K562 (cell line): Measurements from ENCODE around the gene GEMIN5. TPM values are rescaled to one million over a fixed set of nuclear protein-coding genes. Genes with fewer than 3 reads are reported as not detected.

ENCODE experiments used
- ATAC-seq: fragments of 200-7000 bp; cut with Tn5 transposase; 3 replicates; pipeline ENCODE4 v1.9.1; 2020; ENCODE audit warnings: moderate library complexity
- BruUV-seq: library from RNA; stranded (reverse); fragments of 400-500 nt; replicated peaks from 2 replicates; lab custom pipeline; 2021; lab: Mats Ljungman, UMichigan
- CTCF ChIA-PET: fragments of 300-600 bp; formaldehyde crosslinking; extraction: SDS; loops from one replicate; lab custom pipeline; 2021; ENCODE audit warnings: low intra/inter-chr PET ratio; lab: Yijun Ruan, JAX
- POLR2A ChIA-PET: fragments of 300-600, 350-650 bp; sonication (Branson Sonifier 250); formaldehyde crosslinking; extraction: SDS; loops from one replicate; lab custom pipeline; 2021; ENCODE audit warnings: antibody characterized with exemption, inconsistent platforms; lab: Yijun Ruan, JAX
- DNase-seq, 4 experiments: peaks; one replicate each; pipeline versions ENCODE4 v3.0.0 to v3.0.0-alpha.2; 2011 to 2018; ENCODE audit warnings: low spot score in 3 of 4, mixed read lengths in 3 of 4; ENCODE audit errors: extremely low read depth in 1 of 4
- FAIRE-seq: peaks from 2 replicates; lab custom pipeline; 2011; peaks lifted over from hg19 to GRCh38; lab: Jason Lieb, UNC
- H2AFZ ChIP-seq: 2 replicates; pipeline ENCODE4 v1.6.0; 2011; ENCODE audit warnings: low read depth, low read length, control low read depth, inconsistent platforms
- H3K27ac ChIP-seq: fragments of 200-600 bp; 3 replicates; pipeline ENCODE4 v1.8.0; 2011; ENCODE audit warnings: low read depth, mild to moderate bottlenecking, control low read depth, inconsistent platforms, low read length, moderate library complexity, mixed read lengths; ENCODE audit errors: extremely low read depth
- H3K27me3 ChIP-seq, 2 experiments: fragments of 300-600 bp in 1 of 2; 2 replicates in 1 of 2; 3 replicates in 1 of 2; pipeline versions ENCODE4 v1.6.0 to v1.8.0; 2011; ENCODE audit warnings: inconsistent platforms in 2 of 2, low read length in 2 of 2, mild to moderate bottlenecking in 1 of 2, mixed read lengths in 1 of 2, moderate library complexity in 1 of 2; ENCODE audit not compliant: control insufficient read depth in 2 of 2, insufficient read depth in 2 of 2
- H3K36me3 ChIP-seq: fragments of 300-600 bp; 3 replicates; pipeline ENCODE4 v1.8.0; 2011; ENCODE audit warnings: mild to moderate bottlenecking, low read length, inconsistent platforms; ENCODE audit not compliant: control insufficient read depth, insufficient read depth
- H3K4me1 ChIP-seq, 2 experiments: fragments of 200-600 bp in 1 of 2; replicated peaks in 1 of 2; 2 replicates in 1 of 2; 3 replicates in 1 of 2; pipeline versions ENCODE4 v1.5.1 to v1.8.0; 2011; ENCODE audit warnings: inconsistent platforms in 2 of 2, low read length in 2 of 2, mild to moderate bottlenecking in 1 of 2, mixed read lengths in 1 of 2, moderate library complexity in 1 of 2; ENCODE audit not compliant: control insufficient read depth in 2 of 2, insufficient read depth in 2 of 2
- H3K4me2 ChIP-seq: 2 replicates; pipeline ENCODE4 v1.6.1; 2011; ENCODE audit warnings: low read length, control low read depth, inconsistent platforms, mixed read lengths; ENCODE audit not compliant: insufficient read depth
- H3K4me3 ChIP-seq: fragments of 200-600 bp; sonication (generic), shearing (Covaris generic); 2 replicates; pipeline ENCODE4 v1.5.1; 2016; ENCODE audit warnings: control low read depth, inconsistent platforms
- H3K79me2 ChIP-seq: fragments of 200-600 bp; 3 replicates; pipeline ENCODE4 v1.8.0; 2011; ENCODE audit warnings: low read length, inconsistent platforms; ENCODE audit not compliant: control insufficient read depth, insufficient read depth
- H3K9ac ChIP-seq, 2 experiments: 2 replicates each; pipeline versions ENCODE4 v1.6.0 to v1.6.1; 2011; ENCODE audit warnings: low read depth in 2 of 2, low read length in 2 of 2, control low read depth in 1 of 2, inconsistent platforms in 1 of 2, mild to moderate bottlenecking in 1 of 2, mixed read lengths in 1 of 2; ENCODE audit not compliant: insufficient read depth in 1 of 2
- H3K9me1 ChIP-seq: one replicate; pipeline ENCODE4 v1.6.0; 2011; ENCODE audit warnings: inconsistent platforms, mild to moderate bottlenecking, low read length, moderate library complexity; ENCODE audit not compliant: control insufficient read depth, insufficient read depth
- H3K9me3 ChIP-seq: replicated peaks from 2 replicates; pipeline ENCODE4 v1.5.1; 2011; ENCODE audit warnings: low read depth, low read length, inconsistent platforms; ENCODE audit not compliant: control insufficient read depth, insufficient read depth
- H4K20me1 ChIP-seq: replicated peaks from 2 replicates; pipeline ENCODE4 v1.6.1; 2011; ENCODE audit warnings: low read length, inconsistent platforms, mixed read lengths; ENCODE audit not compliant: control insufficient read depth, insufficient read depth
- BHLHE40 ChIP-seq: IDR thresholded peaks from 2 replicates; pipeline ENCODE4 v1.6.1; 2011; ENCODE audit warnings: low read length, improper control_type of control experiment
- CXXC5 ChIP-seq: fragments of 250-450 bp; sonication (Bioruptor Pico); IDR thresholded peaks from 2 replicates; pipeline ENCODE4 v1.8.0; 2022; ENCODE audit warnings: inconsistent platforms, mild to moderate bottlenecking, moderate library complexity
- IRF2 ChIP-seq: sonication (generic); formaldehyde crosslinking; IDR thresholded peaks from 2 replicates; pipeline ENCODE4 v1.8.1; 2022; ENCODE audit warnings: mild to moderate bottlenecking, missing genetic modification reagents
- KDM4B ChIP-seq, 2 experiments: fragments of 450-650 bp in 1 of 2; sonication (generic) in 1 of 2; IDR thresholded peaks; 2 replicates each; pipeline ENCODE4 v1.6.1; 2016 to 2017; ENCODE audit warnings: borderline replicate concordance in 2 of 2, antibody characterized with exemption in 1 of 2, low read depth in 1 of 2, mild to moderate bottlenecking in 1 of 2
- STAG1 ChIP-seq: sonication (generic); formaldehyde crosslinking; IDR thresholded peaks from 2 replicates; pipeline ENCODE4 v1.5.0; 2020; ENCODE audit warnings: missing genetic modification reagents, borderline replicate concordance
- STAT5A ChIP-seq: IDR thresholded peaks from 2 replicates; pipeline ENCODE4 v1.6.1; 2012; ENCODE audit warnings: low read length, inconsistent platforms, borderline replicate concordance
- U2AF2 ChIP-seq: fragments of 200-400 bp; formaldehyde crosslinking; optimal IDR thresholded peaks from 2 replicates; pipeline ENCODE3; 2017; ENCODE audit warnings: low read depth, mild to moderate bottlenecking, low read length
- ZNF282 ChIP-seq: sonication (generic); formaldehyde crosslinking; IDR thresholded peaks from 2 replicates; pipeline ENCODE4 v1.8.1; 2023; ENCODE audit warnings: missing genetic modification reagents
- WGBS: fragments of 100-300 bp; shearing (Covaris generic); methylation state at CpG from one replicate; pipeline ENCODE4 v1.1.6; 2016; ENCODE audit warnings: low coverage, mixed read lengths; ENCODE audit not compliant: insufficient coverage; ENCODE audit errors: missing lambda C conversion rate; 5-methylcytosine and 5-hydroxymethylcytosine counted together
- in situ Hi-C: fragments of 300-500 bp; cut with MboI; formaldehyde crosslinking; loops from 4 replicates; pipeline ENCODE4 v1.15.0; 2018; ENCODE audit warnings: inconsistent platforms, mixed read lengths
- intact Hi-C: fragments of 100-400 bp; cut with micrococcal nuclease; formaldehyde crosslinking; loops from 2 replicates; pipeline ENCODE4 v1.14.2; 2022
- polyA plus RNA-seq, 8 experiments: library from polyadenylated mRNA; depleted of rRNA in 4 of 8; stranded (reverse) in 5 of 8; unstranded in 3 of 8; fragments of >200 nt; fragmentation: Nextera tagmentation in 2 of 8; fragmentation: Illumina TruSeq in 1 of 8; extraction: Ambion mirVana in 2 of 8; extraction: Trizol in 1 of 8; gene quantifications; 2 replicates each; pipeline versions ENCODE4 v1.2.1 to v1.2.3, GENCODE V29; 2011 to 2014; ENCODE audit warnings: inconsistent platforms in 1 of 8, missing spikeins in 1 of 8
- total RNA-seq, 7 experiments: library from RNA; depleted of rRNA in 6 of 7; stranded (reverse); fragments of >200 nt in 6 of 7; fragmentation: Illumina TruSeq in 2 of 7; extraction: Trizol in 2 of 7; gene quantifications; 2 replicates each; pipeline versions ENCODE4 v1.2.1 to v1.2.3, GENCODE V29; 2011 to 2021; ENCODE audit warnings: low replicate concordance in 1 of 7
- TF ChIP-seq, protein P1 (sequence below): IDR thresholded peaks from 2 replicates; pipeline ENCODE4 v1.6.1; 2014; ENCODE audit warnings: antibody characterized with exemption
- TF ChIP-seq, protein P2 (sequence below): IDR thresholded peaks from 2 replicates; pipeline ENCODE4 v1.6.1; 2011; ENCODE audit warnings: borderline replicate concordance, low read depth, mild to moderate bottlenecking, moderate library complexity, low read length; ENCODE audit not compliant: insufficient read depth, poor library complexity, severe bottlenecking

Gene GEMIN5
- total and polyA plus RNA-seq, 9 of the 15 experiments (the other 6 are each of a cell fraction or from before 2014, with no cell fraction given): 10.3 to 48.2 (median 34.7) TPM

DNA sequence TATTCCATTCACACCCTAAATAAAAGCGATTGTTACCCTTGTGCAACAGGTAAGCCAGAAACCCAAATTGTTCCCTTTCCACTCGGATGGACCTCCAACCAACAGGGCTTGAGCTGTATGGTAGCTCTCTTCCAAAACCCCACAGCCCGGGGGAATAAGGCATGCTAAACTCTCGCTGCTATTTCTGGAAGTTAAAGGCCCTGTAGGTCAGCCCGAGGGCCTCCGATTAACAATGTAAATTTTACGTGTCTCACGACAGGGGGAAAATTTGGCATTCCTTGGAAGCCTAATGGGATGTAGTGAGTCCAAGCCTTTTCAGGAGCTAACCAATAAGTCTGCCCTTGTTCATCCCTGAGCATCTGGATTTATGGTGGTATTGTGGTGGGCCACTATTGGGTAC is 53.6 kb downstream of the GEMIN5 start (continued):
- TF ChIP-seq IRF2 (CRISPR knock-in tag): no peak
- no peak for TF ChIP-seq STAT5A
- no peak for TF ChIP-seq CXXC5 (CRISPR knock-in tag)
- no peak for TF ChIP-seq STAG1 (CRISPR knock-in tag)
- TF ChIP-seq, protein P1, sequence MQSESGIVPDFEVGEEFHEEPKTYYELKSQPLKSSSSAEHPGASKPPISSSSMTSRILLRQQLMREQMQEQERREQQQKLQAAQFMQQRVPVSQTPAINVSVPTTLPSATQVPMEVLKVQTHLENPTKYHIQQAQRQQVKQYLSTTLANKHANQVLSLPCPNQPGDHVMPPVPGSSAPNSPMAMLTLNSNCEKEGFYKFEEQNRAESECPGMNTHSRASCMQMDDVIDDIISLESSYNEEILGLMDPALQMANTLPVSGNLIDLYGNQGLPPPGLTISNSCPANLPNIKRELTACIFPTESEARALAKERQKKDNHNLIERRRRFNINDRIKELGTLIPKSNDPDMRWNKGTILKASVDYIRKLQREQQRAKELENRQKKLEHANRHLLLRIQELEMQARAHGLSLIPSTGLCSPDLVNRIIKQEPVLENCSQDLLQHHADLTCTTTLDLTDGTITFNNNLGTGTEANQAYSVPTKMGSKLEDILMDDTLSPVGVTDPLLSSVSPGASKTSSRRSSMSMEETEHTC: no peak

DNA sequence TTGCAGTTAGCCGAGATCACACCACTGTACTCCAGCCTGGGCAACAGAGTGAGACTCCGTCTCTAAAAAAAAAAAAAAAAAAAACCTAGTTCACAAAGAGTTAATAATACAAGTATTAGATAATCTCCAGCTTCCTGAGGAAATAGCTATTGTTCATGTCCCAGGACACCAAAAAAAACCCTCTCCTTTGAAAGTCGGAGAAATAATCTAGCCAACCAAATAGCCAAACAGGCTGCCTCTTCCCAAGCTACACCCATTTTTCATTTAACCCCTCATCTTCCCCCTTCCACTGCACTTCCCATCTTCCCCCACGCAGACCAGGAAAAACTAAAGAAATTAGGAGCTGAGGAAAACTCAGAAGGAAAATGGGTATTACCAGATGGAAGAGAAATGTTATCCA is 56.0 kb downstream of the GEMIN5 start:
- in situ Hi-C loops: no loop called here
- intact Hi-C loops: no loop called here

More for the DNA sequence above, 56.0 kb downstream of the GEMIN5 start:
- Histone ChIP-seq H3K9me3 (peaks cover 9% of the 10 kb centered on the region), H3K4me3 (no peak overlapping the region), H3K27me3 (no peaks in the 10 kb centered on the region), H3K36me3 (peaks cover 20% of the 10 kb centered on the region), H3K4me2 (no peak overlapping the region), H2AFZ (no peak overlapping the region), H4K20me1 (no peaks in the 10 kb centered on the region), H3K9me1 (no peaks in the 10 kb centered on the region), H3K27ac (no peak overlapping the region), H3K79me2 (no peaks in the 10 kb centered on the region), H3K4me1 (no peaks in the 10 kb centered on the region), H3K9ac (no peak overlapping the region)
- BruUV-seq: no TSS peak
- ATAC-seq: no peak
- TF ChIP-seq, protein P2, sequence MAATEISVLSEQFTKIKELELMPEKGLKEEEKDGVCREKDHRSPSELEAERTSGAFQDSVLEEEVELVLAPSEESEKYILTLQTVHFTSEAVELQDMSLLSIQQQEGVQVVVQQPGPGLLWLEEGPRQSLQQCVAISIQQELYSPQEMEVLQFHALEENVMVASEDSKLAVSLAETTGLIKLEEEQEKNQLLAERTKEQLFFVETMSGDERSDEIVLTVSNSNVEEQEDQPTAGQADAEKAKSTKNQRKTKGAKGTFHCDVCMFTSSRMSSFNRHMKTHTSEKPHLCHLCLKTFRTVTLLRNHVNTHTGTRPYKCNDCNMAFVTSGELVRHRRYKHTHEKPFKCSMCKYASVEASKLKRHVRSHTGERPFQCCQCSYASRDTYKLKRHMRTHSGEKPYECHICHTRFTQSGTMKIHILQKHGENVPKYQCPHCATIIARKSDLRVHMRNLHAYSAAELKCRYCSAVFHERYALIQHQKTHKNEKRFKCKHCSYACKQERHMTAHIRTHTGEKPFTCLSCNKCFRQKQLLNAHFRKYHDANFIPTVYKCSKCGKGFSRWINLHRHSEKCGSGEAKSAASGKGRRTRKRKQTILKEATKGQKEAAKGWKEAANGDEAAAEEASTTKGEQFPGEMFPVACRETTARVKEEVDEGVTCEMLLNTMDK: no peak
- TF ChIP-seq BHLHE40 (no peak), ZNF282 (CRISPR knock-in tag) (no peak), KDM4B (IDR thresholded peaks at IDR 0.05; ENCODE audit: borderline replicate concordance in 2 of 2, low read depth in 1 of 2) (no peak), U2AF2 (no peak)
- POLR2A ChIA-PET: interaction anchor here (0.6 kb wide), 1 partner anchor 179 kb away, joined by 3 read pairs; no protein-coding TSS in a partner anchor
- no peak for FAIRE-seq
- 80% methylated on average over 4 of the region's 4 CpGs for WGBS
- CTCF ChIA-PET: no interaction called here
- no peak for DNase-seq
